22Rv1 (cell line): ENCODE data around the gene RMC1.
"Not testable (repeated sequence)": the region's sequence is repeated elsewhere in the genome, so short reads cannot be mapped to it uniquely, and the experiment has no call there.

Source experiments
- H3K27ac ChIP-seq: fragments of 450-650 bp; 2 replicates; pipeline ENCODE4 v1.5.1; 2017
- ZFX ChIP-seq: fragments of 450-650 bp; IDR thresholded peaks from 2 replicates; pipeline ENCODE4 v1.6.1; 2017; ENCODE audit warnings: antibody characterized with exemption, borderline replicate concordance
- TF ChIP-seq, protein P1 (sequence below): fragments of 450-650 bp; IDR thresholded peaks from 2 replicates; pipeline ENCODE4 v1.5.1; 2017; ENCODE audit warnings: mild to moderate bottlenecking

The RMC1 gene

DNA sequence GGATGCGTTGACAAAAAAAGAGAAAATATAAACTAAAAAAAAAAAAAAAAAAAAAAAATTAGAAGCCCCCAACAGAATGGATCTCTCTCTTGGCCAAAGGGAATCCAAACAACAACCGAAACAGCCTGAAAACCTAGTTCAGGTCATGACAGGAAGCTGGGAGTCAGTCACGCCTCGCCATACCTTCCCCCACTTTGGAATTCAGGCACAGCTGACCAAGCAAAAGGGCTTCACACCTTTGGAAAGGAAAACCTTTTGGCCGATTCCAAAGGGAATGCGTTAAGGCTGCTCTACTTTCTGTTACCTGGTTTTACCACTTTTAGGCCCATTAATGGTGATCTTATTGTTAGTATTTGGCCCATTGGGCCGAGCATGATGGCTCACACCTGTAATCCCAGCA, 17.9 kb upstream of the RMC1 start:
- H3K27ac ChIP-seq = no peak overlapping the region
- TF ChIP-seq, protein P1, sequence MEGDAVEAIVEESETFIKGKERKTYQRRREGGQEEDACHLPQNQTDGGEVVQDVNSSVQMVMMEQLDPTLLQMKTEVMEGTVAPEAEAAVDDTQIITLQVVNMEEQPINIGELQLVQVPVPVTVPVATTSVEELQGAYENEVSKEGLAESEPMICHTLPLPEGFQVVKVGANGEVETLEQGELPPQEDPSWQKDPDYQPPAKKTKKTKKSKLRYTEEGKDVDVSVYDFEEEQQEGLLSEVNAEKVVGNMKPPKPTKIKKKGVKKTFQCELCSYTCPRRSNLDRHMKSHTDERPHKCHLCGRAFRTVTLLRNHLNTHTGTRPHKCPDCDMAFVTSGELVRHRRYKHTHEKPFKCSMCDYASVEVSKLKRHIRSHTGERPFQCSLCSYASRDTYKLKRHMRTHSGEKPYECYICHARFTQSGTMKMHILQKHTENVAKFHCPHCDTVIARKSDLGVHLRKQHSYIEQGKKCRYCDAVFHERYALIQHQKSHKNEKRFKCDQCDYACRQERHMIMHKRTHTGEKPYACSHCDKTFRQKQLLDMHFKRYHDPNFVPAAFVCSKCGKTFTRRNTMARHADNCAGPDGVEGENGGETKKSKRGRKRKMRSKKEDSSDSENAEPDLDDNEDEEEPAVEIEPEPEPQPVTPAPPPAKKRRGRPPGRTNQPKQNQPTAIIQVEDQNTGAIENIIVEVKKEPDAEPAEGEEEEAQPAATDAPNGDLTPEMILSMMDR = no peak
- no peak for TF ChIP-seq ZFX

- no peak overlapping the region for H3K27ac ChIP-seq
- TF ChIP-seq, protein P1 = no peak
- no peak for TF ChIP-seq ZFX
These were observed 15.4 kb upstream of the RMC1 start for GRCh38 chr18:23487738-23488570.

DNA sequence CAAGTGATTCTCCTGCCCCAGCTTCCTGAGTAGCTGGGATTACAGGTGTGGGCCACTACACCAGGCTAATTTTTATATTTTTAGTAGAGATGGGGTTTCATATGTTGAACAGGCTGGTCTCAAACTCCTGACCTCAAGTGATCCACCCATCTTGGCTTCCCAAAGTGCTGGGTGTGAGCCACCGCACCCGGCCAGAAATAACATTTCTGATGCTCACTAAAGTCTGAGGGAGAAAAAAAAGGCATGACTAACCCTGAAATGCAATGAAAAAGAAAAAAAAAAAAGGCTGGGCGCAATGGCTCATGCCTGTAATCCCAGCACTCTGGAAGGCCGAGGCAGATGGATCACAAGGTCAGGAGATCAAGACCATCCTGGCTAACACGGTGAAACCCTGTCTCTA, 13.7 kb upstream of the RMC1 start:
- not testable (repeated sequence) for H3K27ac ChIP-seq

GRCh38 chr18:23493654-23494053, 9.7 kb upstream of the RMC1 start:
- TF ChIP-seq, protein P1 = no peak
- no peak for TF ChIP-seq ZFX

GRCh38 chr18:23494992-23495391, 8.3 kb upstream of the RMC1 start:
- H3K27ac ChIP-seq = peak overlapping the region; percentile 83

More at GRCh38 chr18:23493654-23494053, 9.7 kb upstream of the RMC1 start:
- H3K27ac ChIP-seq = no peak overlapping the region

GRCh38 chr18:23495723-23496440, 7.4 kb upstream of the RMC1 start:
- no peak for TF ChIP-seq ZFX
- TF ChIP-seq, protein P1 = no peak
- H3K27ac ChIP-seq = peak overlapping the region; percentile 83

More at GRCh38 chr18:23494992-23495391, 8.3 kb upstream of the RMC1 start:
- TF ChIP-seq, protein P1 = no peak
- TF ChIP-seq ZFX = no peak

DNA sequence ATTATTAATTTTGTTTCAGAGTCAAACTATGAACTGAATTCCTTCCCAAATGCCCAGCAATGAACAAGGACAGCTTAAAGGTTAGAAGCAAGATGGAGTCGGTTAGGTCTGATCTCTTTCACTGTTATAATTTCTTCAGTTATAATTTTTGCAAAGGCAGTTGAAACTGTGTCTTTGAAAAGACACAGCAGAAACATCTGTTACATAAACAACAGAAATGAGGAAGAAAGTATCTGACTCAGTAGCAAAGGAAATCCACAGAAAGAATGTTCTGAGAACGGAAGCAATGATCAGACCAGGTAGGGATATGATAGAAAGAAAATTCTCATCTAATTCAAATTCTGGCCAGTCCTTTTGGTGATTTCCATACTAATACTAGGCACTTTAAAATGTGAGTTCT, 5.2 kb upstream of the RMC1 start:
- H3K27ac ChIP-seq = no peak overlapping the region
- TF ChIP-seq, protein P1 = no peak
- TF ChIP-seq ZFX = no peak
